ENCODE measurements around the gene ZNF385B.

ZNF385B gene

GRCh38 chr2:179729966-179730365, 131.4 kb downstream of the ZNF385B start:
- no peak for DNase-seq

GRCh38 chr2:179726461-179727180, 134.8 kb downstream of the ZNF385B start:
- DNase-seq = no peak

GRCh38 chr2:179724403-179724802, 137.0 kb downstream of the ZNF385B start:
- no peak for DNase-seq

GRCh38 chr2:179720173-179720772, 141.1 kb downstream of the ZNF385B start:
- DNase-seq = no peak

GRCh38 chr2:179715871-179716270, 145.5 kb downstream of the ZNF385B start:
- DNase-seq = no peak

- no peak for DNase-seq
These were observed 146.2 kb downstream of the ZNF385B start for GRCh38 chr2:179715196-179715595.

GRCh38 chr2:179712825-179713224, 148.6 kb downstream of the ZNF385B start:
- no peak for DNase-seq

- DNase-seq = no peak
These were observed 150.0 kb downstream of the ZNF385B start for GRCh38 chr2:179711375-179711774.

- no peak for DNase-seq
These were observed 157.7 kb downstream of the ZNF385B start for GRCh38 chr2:179703702-179704101.

GRCh38 chr2:179702912-179703311, 158.5 kb downstream of the ZNF385B start:
- no peak for DNase-seq

- DNase-seq = no peak
These were observed 159.8 kb downstream of the ZNF385B start for GRCh38 chr2:179701524-179702110.

GRCh38 chr2:179695486-179695885, 165.9 kb downstream of the ZNF385B start:
- DNase-seq = no peak

- no peak for DNase-seq
These were observed 166.4 kb downstream of the ZNF385B start for GRCh38 chr2:179694963-179695362.

GRCh38 chr2:179692610-179693009, 168.8 kb downstream of the ZNF385B start:
- DNase-seq = no peak

GRCh38 chr2:179692043-179692442, 169.4 kb downstream of the ZNF385B start:
- no peak for DNase-seq

- DNase-seq = no peak
These were observed 170.2 kb downstream of the ZNF385B start for GRCh38 chr2:179691235-179691634.

GRCh38 chr2:179686718-179687342, 174.6 kb downstream of the ZNF385B start:
- no peak for DNase-seq

- DNase-seq = no peak
These were observed 175.3 kb downstream of the ZNF385B start for GRCh38 chr2:179686069-179686468.

- no peak for DNase-seq
These were observed 176.3 kb downstream of the ZNF385B start for GRCh38 chr2:179685146-179685545.

- no peak for DNase-seq
These were observed 178.7 kb downstream of the ZNF385B start for GRCh38 chr2:179682756-179683155.

- no peak for DNase-seq
These were observed 183.5 kb downstream of the ZNF385B start for GRCh38 chr2:179677746-179678505.

GRCh38 chr2:179677077-179677688, 184.2 kb downstream of the ZNF385B start:
- DNase-seq = no peak

GRCh38 chr2:179675435-179675834, 186.0 kb downstream of the ZNF385B start:
- no peak for DNase-seq

All from activated CD4-positive, alpha-beta T cell treated with anti-CD3 and anti-CD28 coated beads, Interleukin-2, amount 50 U/mL, for 48 hours (primary cell).